Activated CD4-positive, alpha-beta T cell treated with anti-CD3 and anti-CD28 coated beads for 48 hours (primary cell): ENCODE data around the gene BCAS3.
"Not testable (repeated sequence)": the region's sequence is repeated elsewhere in the genome, so short reads cannot be mapped to it uniquely, and the experiment has no call there.

ENCODE experiments used
- DNase-seq: peaks from one replicate; pipeline ENCODE4 v3.0.0-alpha.2; 2020

Gene BCAS3

DNA sequence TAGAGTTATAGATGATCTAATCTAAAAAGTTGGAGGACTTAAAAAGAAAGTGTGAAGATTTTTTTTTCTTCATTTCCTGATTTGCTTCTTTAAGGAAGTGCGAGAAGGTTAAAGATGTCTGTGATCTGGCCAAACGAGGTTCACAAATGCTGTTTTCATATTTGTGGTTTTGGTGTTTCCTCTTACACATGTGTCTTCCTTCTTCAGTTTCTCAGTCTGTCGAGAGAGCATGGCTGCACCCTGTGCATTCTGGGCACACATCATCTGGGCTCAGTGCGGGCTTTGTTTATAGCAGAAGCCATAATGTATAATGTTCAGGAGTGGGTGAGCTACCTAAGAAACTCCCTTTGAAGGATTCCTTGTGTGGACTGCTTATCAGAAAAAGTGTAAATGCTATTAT is 461.6 kb downstream of the BCAS3 start:
- DNase-seq = peak; percentile 44

DNA sequence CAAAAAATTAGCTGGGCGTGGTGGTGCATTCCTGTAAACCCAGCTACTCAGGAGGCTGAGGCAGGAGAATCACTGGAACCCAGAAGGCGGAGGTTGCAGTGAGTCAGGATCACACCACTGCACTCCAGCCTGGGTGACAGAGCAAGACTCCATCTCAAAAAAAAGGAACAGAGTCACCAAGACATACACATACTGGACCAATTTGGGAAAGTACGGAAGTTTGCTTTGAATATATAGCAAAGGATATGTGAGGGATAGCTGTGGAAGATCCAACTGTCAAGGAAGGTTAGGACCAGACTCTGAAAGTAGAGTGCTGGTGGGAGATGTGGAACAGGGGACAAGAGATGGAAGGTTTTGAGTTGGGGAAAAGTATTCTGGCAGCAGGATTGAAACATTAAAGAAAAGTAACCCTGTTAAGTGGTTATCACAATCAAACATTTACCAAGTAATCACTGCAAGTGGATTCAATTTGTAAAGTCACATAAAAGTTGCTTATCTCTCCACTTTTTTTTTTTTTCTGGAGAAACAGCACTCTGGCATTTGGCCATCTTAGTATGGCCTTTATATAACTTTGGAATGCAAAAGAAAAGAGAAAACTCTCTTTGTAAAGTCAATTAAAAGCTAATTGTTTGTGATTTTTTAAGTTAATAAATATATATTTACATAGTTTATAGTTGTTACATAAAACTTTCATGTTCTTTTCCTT is 462.6 kb downstream of the BCAS3 start:
- DNase-seq = no peak

DNA sequence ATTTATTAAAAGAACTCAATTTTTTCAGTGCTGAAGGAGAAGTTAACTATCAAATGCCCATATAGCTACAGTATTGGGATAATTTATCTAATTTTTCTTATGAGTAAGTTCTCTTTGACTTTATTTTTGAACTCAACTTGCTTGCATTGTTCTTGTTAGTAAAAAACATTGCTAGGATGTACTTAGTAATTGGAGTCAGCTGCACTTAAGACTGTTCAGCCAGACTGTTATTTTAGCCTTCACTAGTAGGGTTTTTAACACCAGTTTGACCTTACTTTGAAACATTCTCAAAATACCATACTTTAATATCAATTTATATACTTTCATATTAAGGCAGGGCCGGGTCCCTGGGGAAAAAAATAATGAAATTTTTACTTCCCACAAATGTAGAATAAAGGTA is 465.4 kb downstream of the BCAS3 start:
- no peak for DNase-seq

DNA sequence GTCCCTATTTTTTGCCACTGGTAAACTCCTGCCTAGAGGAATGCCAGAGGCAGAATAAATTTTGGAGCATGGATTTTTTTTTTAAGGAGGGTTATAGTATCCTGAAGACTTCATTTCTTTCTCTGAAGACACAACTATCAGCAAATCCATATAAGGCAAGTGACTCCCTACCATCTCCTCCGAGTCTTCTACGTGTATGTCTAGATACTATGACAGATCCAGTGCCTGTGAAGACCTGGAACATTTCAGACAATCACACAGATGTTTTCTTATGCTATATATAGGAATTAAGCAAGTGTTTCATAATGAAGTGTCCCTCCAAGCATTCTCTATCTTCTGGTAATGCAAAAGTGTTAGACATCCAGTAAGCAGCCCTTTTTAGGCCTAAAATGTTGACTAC is 466.5 kb downstream of the BCAS3 start:
- no peak for DNase-seq

DNA sequence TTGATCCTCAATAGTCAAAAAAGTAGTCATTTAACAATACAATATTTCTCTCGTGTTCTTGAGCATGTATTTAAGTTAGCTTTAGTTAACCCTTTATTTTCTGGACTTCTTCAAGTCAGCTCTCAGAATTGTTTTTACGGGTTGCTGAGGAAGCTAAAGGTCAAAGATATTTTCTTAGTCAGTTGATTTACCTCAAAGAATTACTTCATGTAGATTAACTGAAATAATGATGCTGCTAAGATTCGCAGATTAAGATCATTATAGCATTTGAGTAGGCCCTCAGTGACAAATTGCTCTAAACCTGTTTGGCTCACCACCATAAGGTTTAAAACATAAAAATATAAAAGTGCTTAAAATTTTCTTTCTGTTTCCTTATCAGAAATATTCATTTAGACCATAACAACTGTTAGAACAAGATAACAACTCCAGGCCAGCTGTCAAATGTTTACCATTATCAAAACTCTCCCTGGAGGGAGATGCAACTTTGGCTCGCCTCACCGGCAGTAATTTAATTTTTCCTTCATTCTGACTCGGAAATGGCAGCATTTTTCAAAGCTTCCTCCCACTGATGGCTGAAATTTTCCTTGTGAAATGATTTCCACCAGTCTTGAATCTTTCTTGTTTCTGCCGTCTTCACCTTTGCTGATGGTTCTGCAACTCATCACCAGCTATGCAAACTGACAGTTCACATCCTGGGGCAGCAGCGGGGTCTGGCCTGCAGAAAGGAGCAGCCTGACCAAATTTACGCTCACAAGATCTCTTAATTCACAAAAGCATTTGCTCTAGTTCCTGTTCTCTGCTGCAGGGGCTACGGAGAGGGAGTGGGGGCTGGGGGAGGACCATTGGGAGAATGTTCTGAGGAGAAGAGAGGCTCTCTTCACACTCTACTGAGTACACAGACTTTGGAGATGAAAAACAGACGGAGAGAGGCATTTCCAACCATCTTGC is 467.2 kb downstream of the BCAS3 start:
- no peak for DNase-seq

DNA sequence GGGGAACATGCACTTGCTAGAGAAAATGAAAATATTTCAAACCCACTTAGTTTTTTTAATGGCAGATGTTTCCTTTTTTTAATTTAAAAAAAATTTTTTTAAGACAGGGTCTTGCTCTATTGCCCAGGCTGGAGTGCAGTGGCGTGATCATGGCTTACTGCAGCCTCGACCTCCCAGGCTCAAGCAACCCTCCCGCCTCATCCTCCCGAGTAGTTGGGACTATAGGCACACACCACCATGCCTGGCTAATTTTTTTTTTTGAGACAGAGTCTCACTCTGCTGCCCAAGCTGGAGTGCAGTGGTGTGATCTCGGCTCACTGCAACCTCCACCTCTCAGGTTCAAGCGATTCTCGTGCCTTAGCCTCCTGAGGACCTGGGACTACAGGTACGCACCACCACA is 469.2 kb downstream of the BCAS3 start:
- not testable (repeated sequence) for DNase-seq

DNA sequence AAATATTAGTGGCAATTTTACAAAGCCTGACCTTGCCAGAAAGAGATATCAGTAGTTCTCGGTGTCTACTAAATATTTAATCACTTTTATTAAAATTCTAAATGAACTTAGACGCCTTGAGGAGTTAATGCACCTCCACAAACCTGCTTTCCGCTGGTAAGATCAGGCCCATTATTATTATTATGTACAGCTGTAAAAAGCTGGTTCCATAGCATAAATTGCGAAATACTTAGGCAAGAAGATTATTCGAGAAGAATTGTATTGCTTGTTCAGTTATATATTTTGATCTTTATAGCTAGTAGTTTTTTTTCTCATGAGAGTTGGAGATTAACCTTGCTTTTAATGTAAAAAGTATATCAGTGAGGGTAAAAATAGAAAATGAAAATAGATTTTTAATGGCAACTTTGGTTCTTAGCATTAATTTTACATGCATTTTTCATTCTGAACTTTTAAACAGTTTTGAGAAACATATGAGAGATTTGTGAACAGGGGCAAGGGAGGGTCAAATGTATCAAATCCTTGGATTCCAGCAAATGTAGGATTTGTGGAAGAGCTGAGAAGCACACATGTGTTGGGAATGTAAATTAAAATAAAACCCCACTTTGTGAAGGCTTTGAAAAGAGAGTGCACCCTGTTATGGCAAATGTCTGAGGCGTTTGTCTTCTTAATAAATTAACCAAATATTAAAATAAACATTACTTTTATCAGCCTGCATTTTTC is 471.6 kb downstream of the BCAS3 start:
- no peak for DNase-seq

DNA sequence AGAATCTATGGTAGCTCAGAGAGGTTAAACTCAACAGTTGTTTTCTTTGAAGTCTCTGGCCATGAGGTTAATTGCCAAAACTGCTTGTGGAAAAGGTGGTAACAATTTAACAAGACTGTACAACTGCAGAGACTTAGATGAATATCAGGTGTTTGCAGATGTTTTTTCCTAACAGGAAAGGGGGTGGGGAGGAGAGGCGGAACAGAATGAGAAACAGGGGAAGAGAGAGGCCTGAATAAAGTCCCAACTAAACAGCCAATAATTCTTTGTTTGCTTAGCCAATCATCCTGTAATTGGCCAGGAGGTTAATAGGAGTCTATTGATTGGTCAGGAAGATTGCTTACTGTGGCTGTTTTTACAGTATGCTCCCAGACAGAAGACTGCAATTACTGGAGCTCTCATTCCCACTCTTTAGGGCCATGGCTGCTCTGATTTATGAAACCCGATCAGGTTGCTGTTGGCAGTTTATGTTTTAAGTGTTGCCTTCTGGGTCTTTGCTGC is 472.3 kb downstream of the BCAS3 start:
- no peak for DNase-seq

DNA sequence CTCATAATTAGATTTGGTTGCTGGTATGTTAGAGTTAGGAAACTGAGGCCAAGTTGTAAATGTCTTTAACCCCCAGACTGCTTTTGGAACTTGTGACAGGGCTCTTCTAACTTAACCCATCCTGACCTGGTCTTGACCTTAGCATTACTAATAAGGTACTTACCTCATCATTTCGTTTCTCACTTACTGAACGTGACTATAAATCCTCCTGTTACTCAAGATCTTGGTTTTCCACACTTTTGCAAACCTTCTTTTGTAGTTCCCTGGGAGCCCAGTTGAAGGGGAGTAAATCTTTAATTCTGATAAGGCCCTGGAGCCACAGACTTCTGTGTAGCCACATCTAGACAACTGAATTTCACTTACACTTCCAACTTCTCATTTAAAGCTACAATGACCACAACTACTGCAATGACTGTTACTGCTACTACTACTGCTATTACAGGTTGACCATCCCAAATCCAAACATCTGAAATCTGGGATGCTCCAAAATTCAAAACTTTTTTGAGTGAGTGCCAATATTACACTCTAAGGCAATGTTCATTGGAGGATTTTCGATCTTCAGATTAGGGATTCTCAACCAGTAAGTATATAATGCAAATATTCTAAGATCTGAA is 473.1 kb downstream of the BCAS3 start:
- no peak for DNase-seq

DNA sequence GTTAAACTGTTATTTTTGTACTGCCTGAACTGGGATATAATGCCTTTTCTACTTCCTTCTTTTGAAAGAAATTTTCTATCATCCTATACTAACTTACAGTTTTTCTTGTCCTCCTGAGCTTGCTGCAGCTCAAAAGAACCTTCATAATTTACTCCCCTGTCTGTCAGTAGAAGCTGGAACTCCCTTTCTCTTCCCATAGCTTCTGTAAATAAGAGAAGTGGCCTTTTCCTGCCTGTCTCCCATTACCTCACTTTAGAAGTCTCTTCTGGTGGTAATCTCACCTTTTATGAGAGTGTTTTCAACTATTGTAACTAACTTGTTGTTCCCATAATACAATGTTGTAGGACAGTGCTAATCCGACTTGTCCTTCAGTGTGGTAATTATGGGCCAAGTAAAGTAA is 475.2 kb downstream of the BCAS3 start:
- DNase-seq = no peak

DNA sequence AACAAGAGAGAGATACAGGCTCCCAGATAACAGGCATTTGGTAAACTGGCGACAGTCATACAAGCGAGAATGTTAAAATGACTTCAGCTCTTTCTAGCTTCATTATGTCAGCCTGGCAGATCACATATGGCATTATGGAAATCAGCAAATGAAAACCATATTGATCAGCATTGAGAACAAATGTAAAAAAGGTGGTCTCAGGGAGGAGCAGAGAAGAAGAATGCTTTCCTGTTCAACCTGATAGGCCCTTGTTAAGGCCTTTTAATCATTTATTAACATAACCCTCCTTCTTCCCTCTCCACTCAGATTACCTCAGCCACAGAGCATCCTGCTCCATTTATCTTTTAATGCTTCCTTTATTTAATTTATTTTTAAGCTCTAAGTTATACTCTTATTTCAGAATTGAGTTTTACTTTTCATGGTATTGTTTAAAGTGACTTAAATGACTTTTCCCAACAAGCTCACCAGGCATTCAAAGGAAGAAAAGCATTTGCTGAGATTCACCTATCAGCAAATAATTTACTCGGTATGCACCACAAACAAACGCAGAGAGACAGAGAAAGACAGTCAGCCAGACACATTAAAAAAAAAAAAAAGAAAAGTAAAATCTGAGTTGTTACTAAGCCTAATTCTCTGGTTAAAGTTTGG is 478.1 kb downstream of the BCAS3 start:
- DNase-seq = no peak

DNA sequence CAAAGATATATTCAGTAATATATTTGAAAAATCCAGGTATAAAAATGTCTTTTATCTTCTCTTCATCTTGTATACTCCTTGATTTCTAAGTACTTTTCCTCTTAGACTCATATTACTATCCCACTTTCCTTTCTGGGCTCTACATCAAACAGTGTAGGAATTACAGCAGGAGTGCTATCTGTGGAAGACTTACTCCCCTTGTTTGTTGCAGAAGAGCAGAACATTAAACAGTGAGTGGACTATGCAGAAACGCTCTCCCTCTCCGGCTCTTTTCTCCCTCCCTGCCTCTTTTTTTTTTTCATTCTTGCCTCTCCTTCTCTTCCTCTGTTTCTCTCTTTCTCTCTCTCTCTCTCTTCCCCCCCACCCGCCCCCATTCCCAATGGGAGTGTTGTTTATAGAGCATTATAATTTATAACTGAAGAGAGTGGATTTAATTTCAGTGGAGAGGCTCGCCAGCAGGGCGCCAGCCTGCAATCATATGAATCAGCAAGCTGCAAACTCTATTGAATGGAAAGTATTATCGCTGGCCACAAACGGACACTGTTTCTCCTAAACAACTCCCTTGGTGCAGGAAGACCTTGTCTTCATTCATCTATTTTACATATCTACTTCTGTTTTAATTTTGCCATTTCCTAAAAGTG is 479.7 kb downstream of the BCAS3 start:
- no peak for DNase-seq

DNA sequence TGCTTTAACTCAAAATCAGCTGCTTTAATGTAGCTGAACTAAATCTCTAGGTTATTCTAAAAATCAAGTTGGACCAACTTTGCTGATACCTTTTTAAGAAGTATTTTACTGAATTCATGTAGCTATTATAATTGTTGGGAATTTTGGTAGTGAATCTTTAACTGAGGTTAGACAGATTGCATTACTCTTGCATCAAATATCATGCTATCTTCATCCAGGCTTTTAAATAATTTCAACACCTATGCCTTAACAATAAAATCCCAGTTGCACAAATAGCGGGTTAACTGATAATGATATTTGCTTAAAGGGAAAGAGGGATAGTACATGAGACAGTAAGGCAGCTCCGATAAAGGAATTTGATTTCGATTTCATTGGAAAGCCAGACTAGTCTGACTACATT is 480.7 kb downstream of the BCAS3 start:
- no peak for DNase-seq

DNA sequence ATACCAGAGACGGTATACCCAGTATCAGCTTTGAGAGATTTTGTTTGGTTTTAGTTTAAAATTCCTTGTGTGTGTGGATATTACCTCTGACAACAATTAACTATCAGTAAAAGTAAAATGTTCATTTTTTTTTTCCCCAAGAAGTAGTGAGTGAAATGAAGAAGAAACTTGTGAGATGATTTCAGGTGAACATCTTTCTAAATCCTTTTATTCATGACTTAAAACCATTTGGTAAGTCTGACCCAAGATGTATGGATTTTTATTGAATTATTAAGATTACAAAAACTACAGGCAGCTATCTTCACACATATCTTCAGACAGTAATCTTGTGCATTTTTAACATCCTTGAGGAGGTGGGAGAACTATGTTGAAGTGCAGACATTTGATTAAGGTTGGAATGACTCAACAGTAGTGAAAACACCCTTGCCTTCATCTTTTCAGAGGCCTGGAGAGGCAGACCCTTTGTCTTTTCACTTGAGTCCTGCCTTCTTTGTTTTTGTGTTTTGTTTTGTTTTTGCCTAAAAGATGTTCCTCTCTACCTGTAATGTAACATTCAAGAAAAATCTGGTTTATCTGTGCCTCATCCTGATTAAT is 481.7 kb downstream of the BCAS3 start:
- DNase-seq = no peak

DNA sequence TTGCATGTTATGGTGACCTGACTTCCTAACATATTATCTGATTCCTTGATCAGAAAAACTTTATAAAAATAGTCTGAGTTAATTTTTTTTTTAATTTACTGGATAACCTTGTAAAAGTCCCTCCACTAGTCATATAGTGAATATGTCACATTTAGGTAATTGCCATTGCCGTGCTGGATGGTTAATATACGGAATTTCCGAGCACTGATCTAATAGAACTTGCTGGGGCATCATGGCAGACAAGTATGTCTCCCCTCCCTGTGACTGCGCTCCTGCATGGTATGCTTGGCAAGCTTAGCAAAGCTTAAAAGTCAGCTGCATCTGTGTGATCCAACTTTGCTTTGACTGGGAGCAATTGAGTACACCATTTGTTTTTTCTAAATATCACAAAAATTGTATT is 482.6 kb downstream of the BCAS3 start:
- DNase-seq = no peak

DNA sequence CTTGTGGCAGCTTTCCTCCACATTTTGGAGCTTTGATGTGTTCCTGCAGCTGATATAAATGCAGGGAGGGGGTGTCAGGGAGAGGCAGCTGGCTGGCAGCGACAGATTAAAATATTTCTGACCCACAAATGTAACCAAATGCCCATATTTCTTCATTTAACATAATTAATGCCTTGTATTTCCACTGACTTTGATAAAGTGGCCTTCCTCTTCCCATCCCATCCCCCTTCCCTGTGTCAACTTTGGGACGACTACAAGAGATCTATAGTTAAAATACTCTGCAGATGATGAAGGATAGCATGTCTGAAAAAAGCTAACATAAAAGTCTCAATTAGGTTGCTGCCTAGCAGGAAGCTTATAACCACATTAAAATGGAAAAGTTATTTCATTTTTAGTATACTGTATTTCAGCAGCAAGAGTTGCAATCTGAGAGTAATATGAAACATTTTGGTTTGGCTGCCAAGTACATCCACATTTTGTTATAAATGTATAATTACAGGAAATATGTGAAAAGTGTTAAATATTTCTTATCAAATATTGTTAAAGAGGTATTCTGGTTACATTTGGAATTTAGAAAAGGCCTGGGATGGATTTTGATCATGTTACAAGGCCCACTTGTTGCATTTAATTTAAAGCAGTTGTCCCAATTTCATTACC is 483.3 kb downstream of the BCAS3 start:
- DNase-seq = no peak

DNA sequence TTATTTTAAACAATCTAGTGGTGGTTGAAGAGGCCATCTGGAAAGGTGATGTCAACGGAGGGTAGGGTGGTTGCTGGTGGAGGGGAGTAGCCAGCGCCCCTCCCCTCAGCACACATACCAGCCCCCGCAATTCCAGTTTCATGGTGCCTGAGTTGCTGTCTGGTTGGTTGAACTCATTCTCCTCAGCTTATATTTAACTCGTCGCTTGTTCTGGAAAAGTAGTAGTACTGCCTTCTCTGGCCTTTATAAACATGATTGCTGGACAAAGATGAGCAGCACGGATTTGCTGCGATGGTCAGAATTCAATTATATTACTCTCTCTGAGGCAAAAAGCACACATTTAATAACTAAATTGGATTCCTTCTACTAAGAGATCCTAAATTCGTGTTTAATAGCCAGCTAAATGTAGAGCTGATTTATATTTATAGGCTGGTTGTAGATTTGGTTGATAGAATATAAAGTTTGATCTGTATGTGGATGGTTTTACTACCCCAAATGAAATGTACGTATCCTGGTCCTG is 484.0 kb downstream of the BCAS3 start:
- no peak for DNase-seq

DNA sequence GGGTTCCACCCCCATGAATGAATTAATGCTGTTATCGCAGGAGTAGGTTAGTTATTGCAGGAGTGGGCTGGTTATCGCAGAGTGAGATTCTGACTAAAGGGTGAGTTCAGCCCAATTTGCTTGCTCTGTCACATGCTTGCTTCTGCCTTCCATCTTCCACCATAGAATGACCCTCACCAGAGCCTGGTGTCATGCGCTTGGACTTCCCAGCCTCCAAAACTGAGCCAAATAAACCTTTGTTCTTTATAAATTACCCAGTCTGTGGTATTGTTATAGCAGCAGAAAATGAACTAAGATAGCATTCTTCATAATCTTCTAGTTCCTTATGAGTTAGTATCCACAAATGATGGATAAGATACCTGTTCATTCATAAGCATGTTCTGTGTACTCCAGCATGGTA is 486.9 kb downstream of the BCAS3 start:
- DNase-seq = no peak

DNA sequence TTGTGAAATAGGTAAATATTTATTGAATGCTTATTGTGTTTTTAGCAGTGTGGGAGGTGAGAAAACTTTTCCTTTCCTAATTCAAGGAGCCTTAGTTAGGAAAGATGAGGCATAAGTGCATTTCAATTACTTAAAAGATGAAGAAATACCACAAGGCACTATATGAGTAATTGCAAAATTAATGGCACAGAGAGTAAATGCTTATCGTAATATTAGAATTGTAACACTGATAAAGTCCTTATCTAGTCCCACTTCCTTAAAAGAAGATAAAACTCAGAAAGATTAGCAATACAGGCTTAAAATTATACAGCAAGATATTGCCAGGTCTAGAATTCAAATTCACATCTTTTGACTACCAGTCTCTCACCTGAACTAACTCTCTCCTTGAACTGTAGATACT is 489.4 kb downstream of the BCAS3 start:
- DNase-seq = no peak

DNA sequence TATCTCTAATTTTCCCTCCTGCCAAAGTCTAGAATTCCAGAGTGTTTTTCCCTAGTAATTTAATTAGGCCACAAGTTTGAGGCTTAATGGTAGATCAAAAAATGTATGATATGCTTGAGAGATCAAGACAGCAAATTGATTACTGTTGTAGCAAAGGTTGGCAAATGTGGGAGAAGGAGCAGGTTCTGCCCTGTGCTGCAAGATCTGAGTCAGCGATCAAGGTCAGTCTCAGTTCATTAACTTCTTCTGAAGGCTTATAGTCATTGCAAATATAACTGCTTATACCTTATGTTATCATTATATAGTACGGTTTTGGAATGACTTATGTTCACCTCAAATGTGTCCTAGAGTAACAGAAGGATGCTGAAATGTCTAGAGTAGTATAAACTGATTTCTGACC is 490.9 kb downstream of the BCAS3 start:
- no peak for DNase-seq

DNA sequence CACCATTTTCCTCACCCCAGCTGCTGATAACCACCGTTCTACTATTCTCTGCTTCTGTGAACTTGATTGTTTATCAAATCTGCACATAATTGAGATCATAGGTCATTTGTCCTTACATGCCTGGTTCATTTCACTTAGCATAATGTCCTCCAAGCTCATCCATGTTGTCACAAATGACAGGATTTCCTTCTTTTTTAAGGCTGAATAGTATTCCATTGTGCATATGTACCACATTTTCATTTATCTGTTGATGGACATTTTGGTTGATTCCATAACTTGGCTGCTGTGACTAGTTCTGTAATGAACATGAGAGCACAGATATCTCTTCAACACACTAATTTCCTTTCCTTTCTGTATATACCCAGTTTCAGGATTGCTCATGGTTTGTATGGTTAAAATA is 496.7 kb downstream of the BCAS3 start:
- no peak for DNase-seq
